ENCODE results near the gene GNGT2.

The GNGT2 gene

GRCh38 chr17:49210158-49211029, at the start of gene GNGT2, which contains the start of gene ABI3:
Gene GNGT2, minus strand, starts transcription at chr17:49210574. Its CDS starts 3,152 bp downstream, at chr17:49207422.
Gene ABI3, plus strand, starts transcription at chr17:49210707. Its CDS starts 18 bp downstream, at chr17:49210725.
- DNase-seq, result no peak

GRCh38 chr17:49259663-49260010, 49.3 kb upstream of the GNGT2 start:
- no peak for DNase-seq

GRCh38 chr17:49258394-49258793, 48.0 kb upstream of the GNGT2 start:
- no peak for DNase-seq

GRCh38 chr17:49255125-49255524, 44.8 kb upstream of the GNGT2 start:
- no peak for DNase-seq

- no peak for DNase-seq
Measured at GRCh38 chr17:49254066-49254465, 43.7 kb upstream of the GNGT2 start.

GRCh38 chr17:49252148-49252695, 41.8 kb upstream of the GNGT2 start:
- no peak for DNase-seq

- DNase-seq, result no peak
Measured at GRCh38 chr17:49249890-49250522, 39.6 kb upstream of the GNGT2 start.

GRCh38 chr17:49249292-49249794, 39.0 kb upstream of the GNGT2 start:
- no peak for DNase-seq

GRCh38 chr17:49247944-49248343, 37.6 kb upstream of the GNGT2 start:
- DNase-seq, result no peak

GRCh38 chr17:49244839-49245238, 34.5 kb upstream of the GNGT2 start:
- DNase-seq, result no peak

- DNase-seq, result no peak
Measured at GRCh38 chr17:49242813-49243212, 32.4 kb upstream of the GNGT2 start.

- no peak for DNase-seq
Measured at GRCh38 chr17:49241692-49242397, 31.5 kb upstream of the GNGT2 start.

- no peak for DNase-seq
Measured at GRCh38 chr17:49241040-49241439, 30.7 kb upstream of the GNGT2 start.

- DNase-seq, result no peak
Measured at GRCh38 chr17:49240619-49241018, 30.2 kb upstream of the GNGT2 start.

GRCh38 chr17:49239963-49240362, 29.6 kb upstream of the GNGT2 start:
- no peak for DNase-seq

- no peak for DNase-seq
Measured at GRCh38 chr17:49235896-49236295, 25.5 kb upstream of the GNGT2 start.

- DNase-seq, result no peak
Measured at GRCh38 chr17:49234509-49235080, 24.2 kb upstream of the GNGT2 start.

GRCh38 chr17:49231563-49231894, 21.2 kb upstream of the GNGT2 start:
- no peak for DNase-seq

- peak; percentile 45 for DNase-seq
Measured at GRCh38 chr17:49230636-49231562, 20.5 kb upstream of the GNGT2 start, which contains the start of gene PHOSPHO1. Gene PHOSPHO1, minus strand, starts transcription at chr17:49230787. Its CDS starts 4,096 bp downstream, at chr17:49226691.

GRCh38 chr17:49229805-49230600, 19.6 kb upstream of the GNGT2 start:
- DNase-seq, result no peak

Measured in GOT3 (cell line).